HAP-1 (cell line): ENCODE results near the gene C9orf43.

Experiments used
- DNase-seq, 2 experiments: peaks; one replicate each; pipeline ENCODE4 v3.0.0-alpha.2; 2016 to 2020; ENCODE audit warnings: low spot score in 2 of 2
- H3K27me3 ChIP-seq: fragments of 250-450 bp; sonication (Bioruptor Pico); 2 replicates; pipeline ENCODE4 v1.5.1; 2020; ENCODE audit warnings: low read depth, mild to moderate bottlenecking, moderate library complexity
- H3K36me3 ChIP-seq: fragments of 250-450 bp; sonication (Bioruptor Pico); replicated peaks from 2 replicates; pipeline ENCODE4 v1.5.1; 2020; ENCODE audit warnings: mild to moderate bottlenecking
- H3K4me1 ChIP-seq: fragments of 250-450 bp; sonication (Bioruptor Pico); 2 replicates; pipeline ENCODE4 v1.5.1; 2020; ENCODE audit warnings: mild to moderate bottlenecking
- H3K4me3 ChIP-seq: fragments of 250-450 bp; sonication (Bioruptor Pico); 2 replicates; pipeline ENCODE4 v1.5.1; 2020; ENCODE audit warnings: mild to moderate bottlenecking, moderate library complexity
- H3K9me3 ChIP-seq: fragments of 250-450 bp; sonication (Bioruptor Pico); 2 replicates; pipeline ENCODE4 v1.5.1; 2020; ENCODE audit warnings: mild to moderate bottlenecking, moderate library complexity
- in situ Hi-C: fragments of 300-500 bp; cut with MboI; formaldehyde crosslinking; loops from 3 replicates; pipeline ENCODE4 v1.14.3; 2020; ENCODE audit warnings: low sequenced_read_pairs, inconsistent platforms, mixed read lengths

Gene C9orf43

GRCh38 chr9:113454914-113455761, 44.6 kb downstream of the C9orf43 start:
- no peaks in the 10 kb centered on the region for H3K9me3 ChIP-seq
- no peaks in the 10 kb centered on the region for H3K36me3 ChIP-seq
- H3K4me1 ChIP-seq, result no peaks in the 10 kb centered on the region
- in situ Hi-C loops, result no loop called here
- no peak for DNase-seq
- H3K27me3 ChIP-seq, result no peaks in the 10 kb centered on the region
- H3K4me3 ChIP-seq, result no peak overlapping the region

- no peaks in the 10 kb centered on the region for H3K4me1 ChIP-seq
- no peak overlapping the region for H3K4me3 ChIP-seq
- in situ Hi-C loops, result no loop called here
- no peak for DNase-seq
- H3K27me3 ChIP-seq, result no peaks in the 10 kb centered on the region
- H3K36me3 ChIP-seq, result no peaks in the 10 kb centered on the region
- H3K9me3 ChIP-seq, result no peaks in the 10 kb centered on the region
Observed at GRCh38 chr9:113456235-113456634, 45.7 kb downstream of the C9orf43 start.

- no peak for DNase-seq
- Histone ChIP-seq H3K4me3 (no peak overlapping the region), H3K36me3 (no peaks in the 10 kb centered on the region), H3K27me3 (no peaks in the 10 kb centered on the region), H3K4me1 (no peaks in the 10 kb centered on the region), H3K9me3 (no peaks in the 10 kb centered on the region)
- in situ Hi-C loops, result no loop called here
Observed at GRCh38 chr9:113461285-113461684, 50.7 kb downstream of the C9orf43 start.

- in situ Hi-C loops, result no loop called here
Observed at GRCh38 chr9:113461943-113462342, 51.4 kb downstream of the C9orf43 start.

GRCh38 chr9:113462781-113463286, 52.3 kb downstream of the C9orf43 start:
- Histone ChIP-seq H3K4me1 (no peaks in the 10 kb centered on the region), H3K9me3 (no peaks in the 10 kb centered on the region), H3K4me3 (no peak overlapping the region), H3K27me3 (no peaks in the 10 kb centered on the region), H3K36me3 (no peaks in the 10 kb centered on the region)
- no peak for DNase-seq
- in situ Hi-C loops, result no loop called here

More at GRCh38 chr9:113461943-113462342, 51.4 kb downstream of the C9orf43 start:
- Histone ChIP-seq H3K27me3 (no peaks in the 10 kb centered on the region), H3K4me1 (no peaks in the 10 kb centered on the region), H3K36me3 (no peaks in the 10 kb centered on the region), H3K9me3 (no peaks in the 10 kb centered on the region), H3K4me3 (no peak overlapping the region)
- no peak for DNase-seq

GRCh38 chr9:113463418-113464285, 53.1 kb downstream of the C9orf43 start, which contains the start of gene RGS3:
TSS of gene RGS3 (plus strand) at chr9:113463727. CDS start at chr9:113463803, 76 bp downstream.
- no peak for DNase-seq
- in situ Hi-C loops, result no loop called here
- H3K4me3 ChIP-seq, result no peak within 1 kb of the TSS
- H3K4me1 ChIP-seq, result no peaks in the 10 kb centered on the region
- H3K9me3 ChIP-seq, result no peaks in the 10 kb centered on the region; the same call in 1 of the 2 replicates
- no peaks in the 10 kb centered on the region for H3K36me3 ChIP-seq
- H3K27me3 ChIP-seq, result no peaks in the 10 kb centered on the region

GRCh38 chr9:113464286-113464660, 53.7 kb downstream of the C9orf43 start:
- Histone ChIP-seq H3K4me1 (no peaks in the 10 kb centered on the region), H3K27me3 (no peaks in the 10 kb centered on the region)

GRCh38 chr9:113465599-113466140, 55.1 kb downstream of the C9orf43 start:
- H3K36me3 ChIP-seq, result no peaks in the 10 kb centered on the region
- no peaks in the 10 kb centered on the region for H3K27me3 ChIP-seq
- in situ Hi-C loops, result no loop called here
- no peak for DNase-seq
- no peak overlapping the region for H3K4me3 ChIP-seq
- H3K9me3 ChIP-seq, result no peaks in the 10 kb centered on the region; the same call in 1 of the 2 replicates
- H3K4me1 ChIP-seq, result no peaks in the 10 kb centered on the region

More at GRCh38 chr9:113464286-113464660, 53.7 kb downstream of the C9orf43 start:
- in situ Hi-C loops, result no loop called here
- Histone ChIP-seq H3K36me3 (no peaks in the 10 kb centered on the region), H3K4me3 (no peak overlapping the region), H3K9me3 (no peaks in the 10 kb centered on the region; the same call in 1 of the 2 replicates)
- DNase-seq, result no peak

- Histone ChIP-seq H3K27me3 (no peaks in the 10 kb centered on the region), H3K4me1 (no peaks in the 10 kb centered on the region), H3K4me3 (no peak overlapping the region), H3K9me3 (no peaks in the 10 kb centered on the region; the same call in 1 of the 2 replicates), H3K36me3 (no peaks in the 10 kb centered on the region)
- no peak for DNase-seq
- in situ Hi-C loops, result no loop called here
Observed at GRCh38 chr9:113467183-113467582, 56.6 kb downstream of the C9orf43 start.

GRCh38 chr9:113468716-113469448, 58.3 kb downstream of the C9orf43 start:
- no peak for DNase-seq
- no peaks in the 10 kb centered on the region for H3K27me3 ChIP-seq
- in situ Hi-C loops, result no loop called here
- H3K4me3 ChIP-seq, result no peak overlapping the region
- no peaks in the 10 kb centered on the region for H3K4me1 ChIP-seq
- no peaks in the 10 kb centered on the region; the same call in 1 of the 2 replicates for H3K9me3 ChIP-seq
- H3K36me3 ChIP-seq, result no peaks in the 10 kb centered on the region

- Histone ChIP-seq H3K36me3 (no peaks in the 10 kb centered on the region), H3K4me1 (no peaks in the 10 kb centered on the region), H3K4me3 (no peak overlapping the region), H3K9me3 (no peaks in the 10 kb centered on the region; the same call in 1 of the 2 replicates), H3K27me3 (no peaks in the 10 kb centered on the region)
- in situ Hi-C loops, result no loop called here
- DNase-seq, result no peak
Observed at GRCh38 chr9:113471143-113471542, 60.6 kb downstream of the C9orf43 start.

- Histone ChIP-seq H3K4me1 (no peaks in the 10 kb centered on the region), H3K9me3 (no peaks in the 10 kb centered on the region; the same call in 1 of the 2 replicates), H3K36me3 (no peaks in the 10 kb centered on the region), H3K27me3 (no peaks in the 10 kb centered on the region), H3K4me3 (no peak overlapping the region)
- in situ Hi-C loops, result no loop called here
- no peak for DNase-seq
Observed at GRCh38 chr9:113471566-113471965, 61.0 kb downstream of the C9orf43 start.

GRCh38 chr9:113472199-113472598, 61.7 kb downstream of the C9orf43 start:
- no peak overlapping the region for H3K4me3 ChIP-seq
- no peaks in the 10 kb centered on the region for H3K36me3 ChIP-seq
- in situ Hi-C loops, result no loop called here
- no peak for DNase-seq
- H3K27me3 ChIP-seq, result no peaks in the 10 kb centered on the region
- no peaks in the 10 kb centered on the region for H3K4me1 ChIP-seq
- no peaks in the 10 kb centered on the region; the same call in 1 of the 2 replicates for H3K9me3 ChIP-seq
